H9 (cell line): ENCODE data around the gene ANO6. TPM values are rescaled to one million over a fixed set of nuclear protein-coding genes. Genes with fewer than 3 reads are reported as not detected.

Experiments used
- DNase-seq: peaks from one replicate; pipeline ENCODE4 v3.0.0-alpha.2; 2017
- H2AFZ ChIP-seq: one replicate; pipeline ENCODE4 v1.6.1; 2013; ENCODE audit warnings: mild to moderate bottlenecking, low read length, control low read depth, moderate library complexity
- H2AK5ac ChIP-seq: 2 replicates; pipeline ENCODE4 v1.6.1; 2013; ENCODE audit warnings: low read length, control low read depth, mixed read lengths; ENCODE audit not compliant: insufficient read length
- H2BK120ac ChIP-seq: one replicate; pipeline ENCODE4 v1.6.1; 2013; ENCODE audit warnings: low read depth, mild to moderate bottlenecking, low read length, control low read depth, inconsistent platforms; ENCODE audit not compliant: poor library complexity, severe bottlenecking
- H2BK12ac ChIP-seq: 2 replicates; pipeline ENCODE4 v1.6.1; 2013; ENCODE audit warnings: low read length, control low read depth, mixed read lengths, low read depth; ENCODE audit not compliant: insufficient read length
- H2BK15ac ChIP-seq: 2 replicates; pipeline ENCODE4 v1.6.1; 2013; ENCODE audit warnings: low read depth, low read length, control low read depth
- H2BK20ac ChIP-seq: one replicate; pipeline ENCODE4 v1.6.1; 2013; ENCODE audit warnings: low read depth, mild to moderate bottlenecking, low read length, control low read depth, inconsistent platforms; ENCODE audit not compliant: poor library complexity, severe bottlenecking
- H2BK5ac ChIP-seq: 2 replicates; pipeline ENCODE4 v1.6.1; 2013; ENCODE audit warnings: low read length, control low read depth, mixed read lengths; ENCODE audit not compliant: insufficient read length
- H3K14ac ChIP-seq: 2 replicates; pipeline ENCODE4 v1.6.1; 2013; ENCODE audit warnings: low read length, control low read depth; ENCODE audit not compliant: insufficient read depth
- H3K18ac ChIP-seq: 2 replicates; pipeline ENCODE4 v1.6.1; 2013; ENCODE audit warnings: low read depth, mild to moderate bottlenecking, mixed read lengths, low read length, control low read depth; ENCODE audit not compliant: insufficient read length
- H3K23ac ChIP-seq: 2 replicates; pipeline ENCODE4 v1.6.1; 2013; ENCODE audit warnings: low read length, control low read depth, mixed read lengths, low read depth; ENCODE audit not compliant: insufficient read length
- H3K23me2 ChIP-seq: 2 replicates; pipeline ENCODE4 v1.6.1; 2013; ENCODE audit warnings: low read depth, mild to moderate bottlenecking, mixed read lengths, low read length, control low read depth; ENCODE audit not compliant: insufficient read length, poor library complexity, severe bottlenecking
- H3K27ac ChIP-seq: 2 replicates; pipeline ENCODE4 v1.5.1; 2013; ENCODE audit warnings: low read length, control low read depth, mixed read lengths, low read depth; ENCODE audit not compliant: insufficient read length
- H3K27me3 ChIP-seq: 2 replicates; pipeline ENCODE4 v1.6.1; 2013; ENCODE audit warnings: low read length, control low read depth, inconsistent platforms; ENCODE audit not compliant: insufficient read depth
- H3K4ac ChIP-seq: 2 replicates; pipeline ENCODE4 v1.6.1; 2013; ENCODE audit warnings: low read depth, mild to moderate bottlenecking, control low read depth, inconsistent platforms, low read length, moderate library complexity
- H3K4me1 ChIP-seq: 2 replicates; pipeline ENCODE4 v1.6.1; 2013; ENCODE audit warnings: low read length, control low read depth, inconsistent platforms; ENCODE audit not compliant: insufficient read depth
- H3K4me2 ChIP-seq: 2 replicates; pipeline ENCODE4 v1.6.1; 2013; ENCODE audit warnings: low read length, control low read depth, mixed read lengths; ENCODE audit not compliant: insufficient read length, insufficient read depth
- H3K56ac ChIP-seq: 2 replicates; pipeline ENCODE4 v1.6.1; 2013; ENCODE audit warnings: low read depth, mild to moderate bottlenecking, mixed read lengths, low read length, control low read depth; ENCODE audit not compliant: insufficient read length
- H3K79me1 ChIP-seq: 2 replicates; pipeline ENCODE4 v1.6.1; 2013; ENCODE audit warnings: low read depth, mild to moderate bottlenecking, moderate library complexity, low read length, control low read depth, inconsistent platforms; ENCODE audit not compliant: insufficient read depth, poor library complexity, severe bottlenecking
- H3K79me2 ChIP-seq: 2 replicates; pipeline ENCODE4 v1.6.1; 2013; ENCODE audit warnings: low read length, control low read depth, inconsistent platforms; ENCODE audit not compliant: insufficient read depth
- H3K9ac ChIP-seq: 2 replicates; pipeline ENCODE4 v1.6.1; 2013; ENCODE audit warnings: low read length, control low read depth, mixed read lengths; ENCODE audit not compliant: insufficient read length; ENCODE audit errors: extremely low read depth
- H3K9me3 ChIP-seq: one replicate; pipeline ENCODE4 v1.6.1; 2013; ENCODE audit warnings: low read depth, low read length, inconsistent platforms; ENCODE audit not compliant: control insufficient read depth
- H3T11ph ChIP-seq: one replicate; pipeline ENCODE4 v1.6.1; 2013; ENCODE audit warnings: mild to moderate bottlenecking, low read length, control low read depth, inconsistent platforms
- H4K20me1 ChIP-seq: one replicate; pipeline ENCODE4 v1.6.1; 2013; ENCODE audit not compliant: control insufficient read depth, insufficient read length, insufficient read depth
- H4K5ac ChIP-seq: 2 replicates; pipeline ENCODE4 v1.6.1; 2013; ENCODE audit warnings: low read depth, mild to moderate bottlenecking, mixed read lengths, low read length, control low read depth; ENCODE audit not compliant: insufficient read length
- H4K8ac ChIP-seq: replicated peaks from 2 replicates; pipeline ENCODE4 v1.6.1; 2013; ENCODE audit warnings: low read length, control low read depth, mixed read lengths, low read depth; ENCODE audit not compliant: insufficient read length
- H4K91ac ChIP-seq: 2 replicates; pipeline ENCODE4 v1.6.1; 2013; ENCODE audit warnings: low read depth, mild to moderate bottlenecking, moderate library complexity, mixed read lengths, low read length, control low read depth; ENCODE audit not compliant: insufficient read length
- H3K27ac Mint-ChIP-seq, 3 experiments: 2 replicates in 2 of 3; 3 replicates in 1 of 3; pipeline ENCODE4 v1.8.0; 2020 to 2021; ENCODE audit warnings: mixed read lengths in 3 of 3, mild to moderate bottlenecking in 1 of 3, moderate library complexity in 1 of 3
- H3K27me3 Mint-ChIP-seq: 2 replicates; pipeline ENCODE4 v1.8.0; 2021; ENCODE audit warnings: low read depth, mild to moderate bottlenecking, moderate library complexity, mixed read lengths
- H3K36me3 Mint-ChIP-seq, 3 experiments: 2 replicates in 2 of 3; 3 replicates in 1 of 3; pipeline ENCODE4 v1.8.0; 2020 to 2021; ENCODE audit warnings: low read depth in 3 of 3, mixed read lengths in 3 of 3; ENCODE audit not compliant: insufficient read depth in 1 of 3
- H3K4me1 Mint-ChIP-seq, 2 experiments: 2 replicates each; pipeline ENCODE4 v1.8.0; 2020; ENCODE audit warnings: mixed read lengths in 2 of 2
- H3K4me3 Mint-ChIP-seq, 2 experiments: 2 replicates in 1 of 2; 3 replicates in 1 of 2; pipeline ENCODE4 v1.8.0; 2020 to 2021; ENCODE audit warnings: mild to moderate bottlenecking in 2 of 2, mixed read lengths in 2 of 2, moderate library complexity in 1 of 2
- H3K9me3 Mint-ChIP-seq, 2 experiments: 2 replicates in 1 of 2; 3 replicates in 1 of 2; pipeline ENCODE4 v1.8.0; 2020; ENCODE audit warnings: mild to moderate bottlenecking in 2 of 2, mixed read lengths in 2 of 2, moderate library complexity in 1 of 2
- CTCF ChIP-seq: fragments of 200-600 bp; sonication (generic); conservative IDR thresholded peaks from 3 replicates; pipeline ENCODE4 v1.8.0; 2021; ENCODE audit warnings: antibody characterized with exemption, mild to moderate bottlenecking
- WGBS: extraction: QIAGEN DNeasy Blood & Tissue Kit; methylation state at CpG from one replicate; pipeline ENCODE4 v1.1.7; 2013; ENCODE audit warnings: missing lambda C conversion rate, low lambda C conversion rate, mixed read lengths; ENCODE audit not compliant: insufficient read length; ENCODE audit errors: extremely low coverage; 5-methylcytosine and 5-hydroxymethylcytosine counted together
- total RNA-seq: library from RNA; stranded (reverse); gene quantifications from 2 replicates; pipeline ENCODE4 v1.2.1, GENCODE V29; 2021

ANO6 gene
- total RNA-seq, 1 experiment from 2014 or later: 24.3 TPM

GRCh38 chr12:45310627-45310968 is 94.7 kb downstream of the ANO6 start:
- no peak overlapping the region for H3K14ac ChIP-seq
- no peak overlapping the region for H3K18ac ChIP-seq
- H3K23ac ChIP-seq: no peak overlapping the region
- no peak overlapping the region for H2BK12ac ChIP-seq
- H3K9ac ChIP-seq: no peak overlapping the region
- no peak overlapping the region for H4K5ac ChIP-seq
- no peak overlapping the region for H3K4ac ChIP-seq
- H2BK15ac ChIP-seq: no peak overlapping the region
- no peak overlapping the region for H4K8ac ChIP-seq
- H3K56ac ChIP-seq: no peak overlapping the region
- no peak for TF ChIP-seq CTCF
- H3K9me3 ChIP-seq: no peaks in the 10 kb centered on the region
- Mint-ChIP-seq H3K9me3 (no peaks in the 10 kb centered on the region; a peak in 1 of 5 replicates), H3K4me1 (no peaks in the 10 kb centered on the region), H3K36me3 (peaks cover 7 to 10% (median 10%) of the 10 kb centered on the region in 3 experiments), H3K27ac (no peak overlapping the region), H3K4me3 (no peak overlapping the region), H3K27me3 (no peaks in the 10 kb centered on the region)
- no peak overlapping the region for H2BK20ac ChIP-seq
- no peaks in the 10 kb centered on the region for H3K27me3 ChIP-seq
- no peaks in the 10 kb centered on the region for H3K23me2 ChIP-seq
- no peak overlapping the region for H2BK5ac ChIP-seq
- H3K4me1 ChIP-seq: no peaks in the 10 kb centered on the region; the same call in 1 of the 2 replicates
- no peaks in the 10 kb centered on the region for H3K79me1 ChIP-seq
- no peak for DNase-seq
- H3K4me2 ChIP-seq: no peak overlapping the region
- H2BK120ac ChIP-seq: no peak overlapping the region
- no peak overlapping the region for H2AK5ac ChIP-seq
- H4K91ac ChIP-seq: no peak overlapping the region
- WGBS: no CpG with 5 or more reads among the region's 1 CpG
- H4K20me1 ChIP-seq: no peaks in the 10 kb centered on the region
- no peak overlapping the region for H3T11ph ChIP-seq
- H3K79me2 ChIP-seq: no peaks in the 10 kb centered on the region
- H2AFZ ChIP-seq: no peak overlapping the region
- H3K27ac ChIP-seq: no peak overlapping the region
